Fibroblast of lung (primary cell): ENCODE measurements around the gene MAN2C1. TPM values are rescaled to one million over a fixed set of nuclear protein-coding genes. Genes with fewer than 3 reads are reported as not detected.
"Not testable (repeated sequence)": the region's sequence is repeated elsewhere in the genome, so short reads cannot be mapped to it uniquely, and the experiment has no call there.

Experiments used
- DNase-seq, 2 donors: peaks; one replicate each; pipeline versions ENCODE4 v3.0.0 to v3.0.0-alpha.2; 2010; ENCODE audit warnings: low read depth in 2 of 2
- H2AFZ ChIP-seq: 2 replicates; pipeline ENCODE4 v1.5.1; 2012; ENCODE audit warnings: low read length, control low read depth, inconsistent platforms
- H3K27ac ChIP-seq: 2 replicates; pipeline ENCODE4 v1.5.1; 2011; ENCODE audit warnings: low read length, control low read depth; ENCODE audit not compliant: insufficient read depth
- H3K27me3 ChIP-seq: 2 replicates; pipeline ENCODE4 v1.5.1; 2011; ENCODE audit warnings: mild to moderate bottlenecking, low read length; ENCODE audit not compliant: control insufficient read depth, insufficient read depth
- H3K36me3 ChIP-seq: 2 replicates; pipeline ENCODE4 v1.5.1; 2011; ENCODE audit warnings: low read length; ENCODE audit not compliant: control insufficient read depth, insufficient read depth
- H3K4me1 ChIP-seq: 2 replicates; pipeline ENCODE4 v1.5.1; 2011; ENCODE audit warnings: low read length; ENCODE audit not compliant: control insufficient read depth, insufficient read depth; ENCODE audit errors: extremely low read depth
- H3K4me2 ChIP-seq: 2 replicates; pipeline ENCODE4 v1.5.1; 2011; ENCODE audit warnings: low read length, control low read depth; ENCODE audit not compliant: insufficient read depth; ENCODE audit errors: extremely low read depth
- H3K4me3 ChIP-seq, 4 experiments: fragments of 200-600 bp in 1 of 4; sonication (generic) in 1 of 4; replicated peaks in 1 of 4; 2 replicates each; pipeline ENCODE4 v1.5.1; 2011 to 2016; ENCODE audit warnings: low read length in 4 of 4, low read depth in 3 of 4, mild to moderate bottlenecking in 3 of 4, control low read depth in 2 of 4, inconsistent platforms in 1 of 4, mixed read lengths in 1 of 4; ENCODE audit not compliant: insufficient read depth in 1 of 4; ENCODE audit errors: control extremely low read depth in 1 of 4
- H3K79me2 ChIP-seq: 2 replicates; pipeline ENCODE4 v1.5.1; 2012; ENCODE audit warnings: mild to moderate bottlenecking, low read length, inconsistent platforms; ENCODE audit not compliant: control insufficient read depth, insufficient read depth
- H3K9ac ChIP-seq: 2 replicates; pipeline ENCODE4 v1.5.1; 2011; ENCODE audit warnings: mild to moderate bottlenecking, low read length, control low read depth; ENCODE audit not compliant: insufficient read depth
- H3K9me3 ChIP-seq: 2 replicates; pipeline ENCODE4 v1.5.1; 2012; ENCODE audit warnings: low read depth, low read length; ENCODE audit not compliant: control insufficient read depth, insufficient read depth
- H4K20me1 ChIP-seq: 2 replicates; pipeline ENCODE4 v1.5.1; 2011; ENCODE audit warnings: low read length; ENCODE audit not compliant: control insufficient read depth, insufficient read depth; ENCODE audit errors: extremely low read depth
- EZH2 ChIP-seq: IDR thresholded peaks from 2 replicates; pipeline ENCODE4 v1.5.1; 2012; ENCODE audit warnings: low read length, control low read depth, mild to moderate bottlenecking; ENCODE audit errors: missing control alignments
- polyA plus RNA-seq, 2 donors: library from polyadenylated mRNA; depleted of rRNA in 1 of 2; stranded (reverse) in 1 of 2; unstranded in 1 of 2; fragments of >200 nt; gene quantifications; 2 replicates each; pipeline ENCODE4 v1.2.1, GENCODE V29; 2011 to 2012; ENCODE audit warnings: missing spikeins in 1 of 2
- total RNA-seq: library from RNA; depleted of rRNA; stranded (reverse); fragments of >200 nt; gene quantifications from 2 replicates; pipeline ENCODE4 v1.2.1, GENCODE V29; 2014
- TF ChIP-seq, protein P1 (sequence below), 2 donors: IDR thresholded peaks in 1 of 2; conservative IDR thresholded peaks in 1 of 2; 1 replicate in 1 of 2; 2 replicates in 1 of 2; pipeline ENCODE4 v1.5.1; 2011 to 2012; ENCODE audit warnings: low read length in 2 of 2, control low read depth in 1 of 2, inconsistent platforms in 1 of 2, low read depth in 1 of 2, mild to moderate bottlenecking in 1 of 2

MAN2C1 gene
- total and polyA plus RNA-seq, 2 donors (not counting 1 experiment from before 2014, with no cell fraction given), result 40.6 to 124 TPM

DNA sequence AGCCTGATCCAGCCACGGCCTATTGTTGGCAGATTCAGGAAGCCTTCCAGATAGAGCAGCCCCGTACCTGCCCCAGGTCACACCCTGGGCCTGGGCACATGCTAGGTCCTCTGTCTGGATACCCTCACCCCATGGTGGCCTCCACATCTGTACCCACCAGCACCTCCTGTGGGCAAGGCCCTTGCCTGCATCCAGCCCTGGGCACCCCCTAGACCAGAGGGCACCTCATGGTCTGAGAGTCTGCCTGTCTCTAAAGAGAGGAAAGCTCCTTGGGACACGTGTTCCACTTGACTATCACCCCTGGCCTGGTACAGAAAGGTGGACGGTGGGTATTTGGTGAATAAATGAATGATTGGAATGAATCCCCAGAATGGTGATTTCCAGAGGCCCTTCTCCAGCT is 41.4 kb downstream of the MAN2C1 start:
- Histone ChIP-seq H3K27ac (no peak overlapping the region), H3K27me3 (peaks cover 4% of the 10 kb centered on the region), H3K9me3 (no peaks in the 10 kb centered on the region), H3K4me2 (no peak overlapping the region), H3K4me3 (no peak overlapping the region), H2AFZ (no peak overlapping the region), H3K36me3 (no peaks in the 10 kb centered on the region), H3K4me1 (no peaks in the 10 kb centered on the region), H4K20me1 (no peaks in the 10 kb centered on the region), H3K79me2 (no peaks in the 10 kb centered on the region), H3K9ac (no peak overlapping the region)
- TF ChIP-seq, protein P1, sequence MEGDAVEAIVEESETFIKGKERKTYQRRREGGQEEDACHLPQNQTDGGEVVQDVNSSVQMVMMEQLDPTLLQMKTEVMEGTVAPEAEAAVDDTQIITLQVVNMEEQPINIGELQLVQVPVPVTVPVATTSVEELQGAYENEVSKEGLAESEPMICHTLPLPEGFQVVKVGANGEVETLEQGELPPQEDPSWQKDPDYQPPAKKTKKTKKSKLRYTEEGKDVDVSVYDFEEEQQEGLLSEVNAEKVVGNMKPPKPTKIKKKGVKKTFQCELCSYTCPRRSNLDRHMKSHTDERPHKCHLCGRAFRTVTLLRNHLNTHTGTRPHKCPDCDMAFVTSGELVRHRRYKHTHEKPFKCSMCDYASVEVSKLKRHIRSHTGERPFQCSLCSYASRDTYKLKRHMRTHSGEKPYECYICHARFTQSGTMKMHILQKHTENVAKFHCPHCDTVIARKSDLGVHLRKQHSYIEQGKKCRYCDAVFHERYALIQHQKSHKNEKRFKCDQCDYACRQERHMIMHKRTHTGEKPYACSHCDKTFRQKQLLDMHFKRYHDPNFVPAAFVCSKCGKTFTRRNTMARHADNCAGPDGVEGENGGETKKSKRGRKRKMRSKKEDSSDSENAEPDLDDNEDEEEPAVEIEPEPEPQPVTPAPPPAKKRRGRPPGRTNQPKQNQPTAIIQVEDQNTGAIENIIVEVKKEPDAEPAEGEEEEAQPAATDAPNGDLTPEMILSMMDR (conservative IDR thresholded peaks at IDR 0.05 in 1 of 2, IDR thresholded peaks at IDR 0.05 in 1 of 2; ENCODE audit: low read depth in 1 of 2, low read length in 2 of 2), result no peak
- no peak for TF ChIP-seq EZH2
- DNase-seq, result no peak

DNA sequence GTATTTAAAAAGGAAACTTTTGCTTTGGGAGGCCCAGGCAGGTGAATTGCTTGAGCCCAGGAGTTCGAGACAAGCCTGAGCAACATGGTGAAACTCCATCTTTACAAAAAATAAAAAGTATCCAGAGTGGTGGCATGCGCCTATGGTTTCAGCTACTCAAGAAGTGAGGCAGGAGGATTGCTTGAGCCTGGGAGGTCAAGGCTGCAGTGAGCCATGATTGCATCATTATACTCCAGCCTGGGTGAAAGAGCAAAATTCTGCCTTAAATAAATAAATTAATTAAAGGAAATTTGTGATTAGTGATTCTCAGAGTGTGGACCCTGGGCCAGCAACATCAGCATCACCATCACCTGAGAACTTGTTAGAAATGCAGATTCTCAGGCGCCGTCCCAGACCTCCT is 42.5 kb downstream of the MAN2C1 start:
- Histone ChIP-seq H3K36me3 (no peaks in the 10 kb centered on the region), H3K4me2 (no peak overlapping the region)

DNA sequence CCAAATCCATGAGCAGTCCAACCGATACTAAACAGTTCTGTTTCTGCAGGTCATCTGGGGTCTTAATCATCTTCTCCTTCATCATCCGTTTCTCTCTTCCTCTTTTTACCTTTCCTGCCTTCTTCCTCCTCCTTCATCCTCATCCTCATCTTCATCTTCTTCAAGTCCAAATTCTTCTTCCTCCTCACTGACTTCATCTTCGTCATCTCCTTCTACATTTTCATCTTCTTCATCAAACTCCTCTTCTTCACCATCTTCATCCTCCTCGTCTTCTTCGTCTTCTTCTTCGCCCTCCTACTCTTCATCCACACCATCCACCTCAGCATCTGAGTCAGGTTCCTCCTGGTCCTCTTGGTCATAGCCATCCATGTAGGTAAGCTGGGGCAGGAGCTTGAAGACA is 46.7 kb downstream of the MAN2C1 start:
- TF ChIP-seq, protein P1 (conservative IDR thresholded peaks at IDR 0.05 in 1 of 2, IDR thresholded peaks at IDR 0.05 in 1 of 2; ENCODE audit: low read depth in 1 of 2, low read length in 2 of 2), result no peak
- no peak for TF ChIP-seq EZH2
- no peak overlapping the region for H3K4me2 ChIP-seq
- no peaks in the 10 kb centered on the region for H4K20me1 ChIP-seq
- no peaks in the 10 kb centered on the region for H3K36me3 ChIP-seq
- H3K4me3 ChIP-seq, result no peak overlapping the region
- H3K9ac ChIP-seq, result no peak overlapping the region
- H3K9me3 ChIP-seq, result no peaks in the 10 kb centered on the region
- H3K27me3 ChIP-seq, result peaks cover 7% of the 10 kb centered on the region
- H2AFZ ChIP-seq, result no peak overlapping the region
- no peaks in the 10 kb centered on the region for H3K79me2 ChIP-seq
- H3K27ac ChIP-seq, result no peak overlapping the region
- DNase-seq, result no peak
- no peaks in the 10 kb centered on the region for H3K4me1 ChIP-seq

More for the DNA sequence above, 42.5 kb downstream of the MAN2C1 start:
- H3K9ac ChIP-seq, result no peak overlapping the region
- no peaks in the 10 kb centered on the region for H3K9me3 ChIP-seq
- H3K79me2 ChIP-seq, result no peaks in the 10 kb centered on the region
- no peak overlapping the region for H3K4me3 ChIP-seq
- H3K4me1 ChIP-seq, result no peaks in the 10 kb centered on the region
- no peak for DNase-seq
- no peak overlapping the region for H3K27ac ChIP-seq
- no peaks in the 10 kb centered on the region for H4K20me1 ChIP-seq
- TF ChIP-seq, protein P1 (conservative IDR thresholded peaks at IDR 0.05 in 1 of 2, IDR thresholded peaks at IDR 0.05 in 1 of 2; ENCODE audit: low read depth in 1 of 2, low read length in 2 of 2), result no peak
- no peak for TF ChIP-seq EZH2
- peaks cover 7% of the 10 kb centered on the region for H3K27me3 ChIP-seq
- no peak overlapping the region for H2AFZ ChIP-seq

DNA sequence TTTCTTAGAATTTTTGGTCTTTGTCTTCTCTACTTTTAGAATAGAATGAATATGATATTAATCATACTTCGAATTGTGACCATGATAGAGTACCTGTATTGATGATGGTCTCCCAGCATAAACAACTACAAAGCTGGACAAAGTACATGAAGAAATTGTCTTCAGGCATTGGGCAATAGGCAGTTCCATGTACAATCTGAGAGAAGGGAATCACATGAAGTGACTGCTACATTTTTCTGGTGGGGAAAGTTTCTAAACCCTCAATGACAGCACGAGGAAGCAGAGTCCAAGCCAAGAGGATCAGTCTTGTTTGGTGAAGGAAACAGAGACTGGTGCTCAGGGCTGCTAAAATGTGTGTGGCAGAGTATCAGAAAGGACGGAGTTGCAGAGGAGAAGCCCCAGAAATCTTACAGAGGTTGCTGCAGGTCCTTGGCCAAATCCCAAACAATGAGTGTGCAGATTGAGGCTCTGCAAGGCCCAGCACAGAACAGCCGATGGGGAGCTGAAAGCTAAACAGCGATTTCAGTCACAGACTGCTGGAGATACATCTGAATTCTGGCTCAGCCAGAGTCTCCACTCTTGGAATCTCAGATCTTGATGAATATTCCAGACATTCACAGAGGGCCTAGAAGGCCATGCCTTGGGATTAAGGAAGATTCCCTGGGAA is 49.0 kb downstream of the MAN2C1 start:
- H3K4me2 ChIP-seq, H3K27ac ChIP-seq, H3K9ac ChIP-seq, DNase-seq, H3K9me3 ChIP-seq, H4K20me1 ChIP-seq, H3K4me1 ChIP-seq, H3K27me3 ChIP-seq, H3K4me3 ChIP-seq, H3K79me2 ChIP-seq, H3K36me3 ChIP-seq, H2AFZ ChIP-seq: not testable (repeated sequence)
